ENCODE results near the gene LYPLAL1.

DNA sequence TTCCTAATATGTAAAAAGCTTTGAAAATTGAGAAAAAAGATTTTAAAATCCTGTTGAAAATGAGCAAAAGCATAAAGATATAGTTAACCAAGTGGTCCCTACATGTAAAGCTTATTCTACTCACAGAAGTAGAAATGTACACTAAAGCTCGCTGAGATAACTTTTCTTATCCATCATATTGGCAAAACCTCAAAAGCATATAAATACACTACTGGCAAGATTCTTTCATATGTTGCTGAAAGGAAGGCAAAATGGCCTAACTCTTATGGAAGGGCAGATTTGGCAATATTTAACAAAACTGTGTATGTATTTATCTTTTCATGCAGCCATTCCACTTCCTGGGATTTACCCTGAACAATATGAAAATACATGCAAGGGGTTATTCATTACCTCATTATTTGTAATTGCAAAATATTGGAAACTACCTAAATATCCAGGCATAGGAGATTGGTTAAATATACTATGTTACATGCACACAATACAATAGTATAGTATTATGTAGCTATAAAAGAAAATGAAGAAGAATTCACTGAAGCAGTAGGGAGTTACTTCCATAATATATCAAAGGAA, 43.2 kb upstream of the LYPLAL1 start:
- TF ChIP-seq, protein P1, sequence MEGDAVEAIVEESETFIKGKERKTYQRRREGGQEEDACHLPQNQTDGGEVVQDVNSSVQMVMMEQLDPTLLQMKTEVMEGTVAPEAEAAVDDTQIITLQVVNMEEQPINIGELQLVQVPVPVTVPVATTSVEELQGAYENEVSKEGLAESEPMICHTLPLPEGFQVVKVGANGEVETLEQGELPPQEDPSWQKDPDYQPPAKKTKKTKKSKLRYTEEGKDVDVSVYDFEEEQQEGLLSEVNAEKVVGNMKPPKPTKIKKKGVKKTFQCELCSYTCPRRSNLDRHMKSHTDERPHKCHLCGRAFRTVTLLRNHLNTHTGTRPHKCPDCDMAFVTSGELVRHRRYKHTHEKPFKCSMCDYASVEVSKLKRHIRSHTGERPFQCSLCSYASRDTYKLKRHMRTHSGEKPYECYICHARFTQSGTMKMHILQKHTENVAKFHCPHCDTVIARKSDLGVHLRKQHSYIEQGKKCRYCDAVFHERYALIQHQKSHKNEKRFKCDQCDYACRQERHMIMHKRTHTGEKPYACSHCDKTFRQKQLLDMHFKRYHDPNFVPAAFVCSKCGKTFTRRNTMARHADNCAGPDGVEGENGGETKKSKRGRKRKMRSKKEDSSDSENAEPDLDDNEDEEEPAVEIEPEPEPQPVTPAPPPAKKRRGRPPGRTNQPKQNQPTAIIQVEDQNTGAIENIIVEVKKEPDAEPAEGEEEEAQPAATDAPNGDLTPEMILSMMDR (IDR thresholded peaks at IDR 0.05; ENCODE audit: insufficient read depth, low read length, poor library complexity, severe bottlenecking), result no peak
- TF ChIP-seq EZH2phosphoT487 (conservative IDR thresholded peaks at IDR 0.05; ENCODE audit: low read length), result no peak

Data from SU-DHL-6 (cell line).